Testis (tissue), 2 donors: ENCODE results near the gene RBBP8.

Source experiments
- POLR2A ChIP-seq: fragments of 450-650 bp; IDR thresholded peaks from one replicate; pipeline ENCODE4 v1.6.1; 2017; ENCODE audit warnings: antibody characterized with exemption, mild to moderate bottlenecking, moderate library complexity
- TF ChIP-seq, protein P1 (sequence below), 3 experiments: fragments of 450-650 bp in 2 of 3; fragments of 200-600 bp in 1 of 3; sonication (generic) in 1 of 3; IDR thresholded peaks; one replicate each; pipeline ENCODE4 v1.5.1; 2016 to 2019; ENCODE audit warnings: antibody characterized with exemption in 3 of 3, mild to moderate bottlenecking in 2 of 3, moderate library complexity in 1 of 3

DNA sequence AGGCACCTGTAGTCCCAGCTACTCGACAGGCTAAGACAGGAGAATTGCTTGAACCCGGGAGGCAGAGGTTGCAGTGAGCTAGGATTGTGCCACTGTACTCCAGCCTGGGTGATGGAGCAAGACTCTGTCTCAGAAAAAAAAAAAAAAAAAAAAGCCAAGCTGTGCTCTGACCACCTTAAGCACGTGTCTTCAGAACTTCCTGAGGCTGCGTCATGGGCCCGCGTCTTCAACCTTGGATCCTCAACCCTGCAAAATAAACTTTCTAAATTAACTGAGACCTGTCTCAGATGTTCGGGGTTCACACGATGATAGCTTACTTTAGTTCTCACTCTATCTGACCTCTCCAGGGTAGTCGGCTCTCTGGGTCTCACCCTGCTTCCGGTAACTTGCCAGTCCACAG is 136.4 kb downstream of the RBBP8 start:
- TF ChIP-seq POLR2A: no peak
- TF ChIP-seq, protein P1, sequence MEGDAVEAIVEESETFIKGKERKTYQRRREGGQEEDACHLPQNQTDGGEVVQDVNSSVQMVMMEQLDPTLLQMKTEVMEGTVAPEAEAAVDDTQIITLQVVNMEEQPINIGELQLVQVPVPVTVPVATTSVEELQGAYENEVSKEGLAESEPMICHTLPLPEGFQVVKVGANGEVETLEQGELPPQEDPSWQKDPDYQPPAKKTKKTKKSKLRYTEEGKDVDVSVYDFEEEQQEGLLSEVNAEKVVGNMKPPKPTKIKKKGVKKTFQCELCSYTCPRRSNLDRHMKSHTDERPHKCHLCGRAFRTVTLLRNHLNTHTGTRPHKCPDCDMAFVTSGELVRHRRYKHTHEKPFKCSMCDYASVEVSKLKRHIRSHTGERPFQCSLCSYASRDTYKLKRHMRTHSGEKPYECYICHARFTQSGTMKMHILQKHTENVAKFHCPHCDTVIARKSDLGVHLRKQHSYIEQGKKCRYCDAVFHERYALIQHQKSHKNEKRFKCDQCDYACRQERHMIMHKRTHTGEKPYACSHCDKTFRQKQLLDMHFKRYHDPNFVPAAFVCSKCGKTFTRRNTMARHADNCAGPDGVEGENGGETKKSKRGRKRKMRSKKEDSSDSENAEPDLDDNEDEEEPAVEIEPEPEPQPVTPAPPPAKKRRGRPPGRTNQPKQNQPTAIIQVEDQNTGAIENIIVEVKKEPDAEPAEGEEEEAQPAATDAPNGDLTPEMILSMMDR (IDR thresholded peaks at IDR 0.05): no peak
